Vagina (tissue), 2 donors: ENCODE measurements around the gene MESP2. TPM values are rescaled to one million over a fixed set of nuclear protein-coding genes. Genes with fewer than 3 reads are reported as not detected.
A peak's percentile ranks its signal among the peaks of the same experiment; 100 is the strongest.

Experiments
- DNase-seq, 2 donors: peaks; one replicate each; pipeline ENCODE4 v3.0.0-alpha.2; 2017; ENCODE audit errors: extremely low spot score in 2 of 2
- H3K27ac ChIP-seq: fragments of 200-600 bp; sonication (generic); one replicate; pipeline ENCODE4 v1.5.1; 2019
- H3K27me3 ChIP-seq: fragments of 200-600 bp; sonication (generic); one replicate; pipeline ENCODE4 v1.5.1; 2019
- H3K36me3 ChIP-seq, 2 donors: fragments of 200-600 bp; sonication (generic); one replicate each; pipeline ENCODE4 v1.5.1; 2017 to 2019
- H3K4me1 ChIP-seq: fragments of 200-600 bp; sonication (generic); one replicate; pipeline ENCODE4 v1.5.1; 2019
- H3K4me3 ChIP-seq, 2 donors: fragments of 200-600 bp; sonication (generic); 1 replicate in 1 of 2; 2 replicates in 1 of 2; pipeline ENCODE4 v1.5.1; 2016 to 2019
- H3K9me3 ChIP-seq: fragments of 200-600 bp; sonication (generic); one replicate; pipeline ENCODE4 v1.5.1; 2019
- POLR2A ChIP-seq, 2 donors: fragments of 450-650 bp; IDR thresholded peaks; one replicate each; pipeline ENCODE4 v1.6.1; 2017; ENCODE audit warnings: antibody characterized with exemption in 2 of 2, mild to moderate bottlenecking in 2 of 2, moderate library complexity in 2 of 2
- POLR2AphosphoS5 ChIP-seq, 2 donors: sonication (generic); formaldehyde crosslinking; IDR thresholded peaks; one replicate each; pipeline ENCODE4 v1.9.0; 2017; ENCODE audit warnings: antibody characterized with exemption in 2 of 2, mild to moderate bottlenecking in 2 of 2, low read depth in 1 of 2; ENCODE audit not compliant: insufficient read depth in 1 of 2
- intact Hi-C: fragments of 100-400 bp; cut with DNase I; formaldehyde crosslinking; loops from one replicate; pipeline ENCODE4 v1.15.1; 2023
- total RNA-seq: library from RNA; depleted of rRNA; stranded (reverse); fragments of >200 nt; gene quantifications from one replicate; pipeline ENCODE4 v1.2.3, GENCODE V29; 2016
- TF ChIP-seq, protein P1 (sequence below), 3 experiments: fragments of 450-650 bp in 2 of 3; fragments of 200-600 bp in 1 of 3; sonication (generic) in 1 of 3; IDR thresholded peaks; one replicate each; pipeline ENCODE4 v1.5.1; 2017 to 2019; ENCODE audit warnings: antibody characterized with exemption in 3 of 3, mild to moderate bottlenecking in 2 of 3, moderate library complexity in 2 of 3

The MESP2 gene
- total RNA-seq, 1 donor from 2014 or later: not detected

DNA sequence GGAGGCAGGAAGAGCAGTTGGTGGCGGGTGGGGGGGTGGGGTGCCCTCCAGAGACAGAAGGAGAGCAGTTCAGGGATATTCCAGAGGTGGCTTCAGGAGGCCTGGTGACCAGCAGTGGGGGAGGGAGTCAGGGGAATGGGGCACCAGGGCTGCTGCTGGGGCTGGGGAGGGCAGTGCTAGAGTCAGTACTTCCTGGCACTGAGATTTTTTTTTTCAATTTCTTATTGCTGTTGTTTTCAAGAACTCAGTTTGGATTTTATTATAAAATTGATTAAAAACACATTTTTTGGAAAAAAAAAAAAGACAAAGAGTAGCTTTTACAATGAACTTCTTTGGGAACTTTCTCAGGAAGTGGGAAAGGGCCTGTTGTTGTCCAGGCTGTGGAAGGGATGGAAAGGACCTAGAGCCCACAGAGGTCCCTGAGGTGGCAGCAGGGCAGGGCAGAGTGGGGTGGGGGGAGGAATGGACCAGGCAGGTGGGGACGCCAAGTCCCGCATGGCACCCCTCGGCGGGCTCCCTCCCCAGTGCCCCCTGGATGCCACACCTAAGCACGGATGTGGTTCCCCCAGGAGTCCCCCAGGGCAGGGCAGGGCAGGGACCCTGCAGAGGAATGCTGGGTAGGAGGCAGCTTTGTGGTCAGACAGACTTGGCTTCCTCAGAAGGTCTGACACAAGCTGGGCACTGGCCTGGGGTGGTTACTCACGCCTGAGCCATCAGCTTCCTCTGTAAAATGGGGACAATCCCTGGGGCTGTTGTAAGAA is 47.0 kb downstream of the MESP2 start:
- Histone ChIP-seq H3K36me3 (no peaks in the 10 kb centered on the region), H3K9me3 (no peaks in the 10 kb centered on the region), H3K4me1 (peaks cover 9% of the 10 kb centered on the region), H3K4me3 (no peak overlapping the region), H3K27ac (peak overlapping the region; percentile 49), H3K27me3 (no peaks in the 10 kb centered on the region)
- intact Hi-C loops: no loop called here
- DNase-seq: no peak
- TF ChIP-seq, protein P1, sequence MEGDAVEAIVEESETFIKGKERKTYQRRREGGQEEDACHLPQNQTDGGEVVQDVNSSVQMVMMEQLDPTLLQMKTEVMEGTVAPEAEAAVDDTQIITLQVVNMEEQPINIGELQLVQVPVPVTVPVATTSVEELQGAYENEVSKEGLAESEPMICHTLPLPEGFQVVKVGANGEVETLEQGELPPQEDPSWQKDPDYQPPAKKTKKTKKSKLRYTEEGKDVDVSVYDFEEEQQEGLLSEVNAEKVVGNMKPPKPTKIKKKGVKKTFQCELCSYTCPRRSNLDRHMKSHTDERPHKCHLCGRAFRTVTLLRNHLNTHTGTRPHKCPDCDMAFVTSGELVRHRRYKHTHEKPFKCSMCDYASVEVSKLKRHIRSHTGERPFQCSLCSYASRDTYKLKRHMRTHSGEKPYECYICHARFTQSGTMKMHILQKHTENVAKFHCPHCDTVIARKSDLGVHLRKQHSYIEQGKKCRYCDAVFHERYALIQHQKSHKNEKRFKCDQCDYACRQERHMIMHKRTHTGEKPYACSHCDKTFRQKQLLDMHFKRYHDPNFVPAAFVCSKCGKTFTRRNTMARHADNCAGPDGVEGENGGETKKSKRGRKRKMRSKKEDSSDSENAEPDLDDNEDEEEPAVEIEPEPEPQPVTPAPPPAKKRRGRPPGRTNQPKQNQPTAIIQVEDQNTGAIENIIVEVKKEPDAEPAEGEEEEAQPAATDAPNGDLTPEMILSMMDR (IDR thresholded peaks at IDR 0.05): no peak
- TF ChIP-seq POLR2AphosphoS5 (IDR thresholded peaks at IDR 0.05; ENCODE audit: insufficient read depth in 1 of 2, low read depth in 1 of 2): peak in 1 of 2 donors; percentile 27

DNA sequence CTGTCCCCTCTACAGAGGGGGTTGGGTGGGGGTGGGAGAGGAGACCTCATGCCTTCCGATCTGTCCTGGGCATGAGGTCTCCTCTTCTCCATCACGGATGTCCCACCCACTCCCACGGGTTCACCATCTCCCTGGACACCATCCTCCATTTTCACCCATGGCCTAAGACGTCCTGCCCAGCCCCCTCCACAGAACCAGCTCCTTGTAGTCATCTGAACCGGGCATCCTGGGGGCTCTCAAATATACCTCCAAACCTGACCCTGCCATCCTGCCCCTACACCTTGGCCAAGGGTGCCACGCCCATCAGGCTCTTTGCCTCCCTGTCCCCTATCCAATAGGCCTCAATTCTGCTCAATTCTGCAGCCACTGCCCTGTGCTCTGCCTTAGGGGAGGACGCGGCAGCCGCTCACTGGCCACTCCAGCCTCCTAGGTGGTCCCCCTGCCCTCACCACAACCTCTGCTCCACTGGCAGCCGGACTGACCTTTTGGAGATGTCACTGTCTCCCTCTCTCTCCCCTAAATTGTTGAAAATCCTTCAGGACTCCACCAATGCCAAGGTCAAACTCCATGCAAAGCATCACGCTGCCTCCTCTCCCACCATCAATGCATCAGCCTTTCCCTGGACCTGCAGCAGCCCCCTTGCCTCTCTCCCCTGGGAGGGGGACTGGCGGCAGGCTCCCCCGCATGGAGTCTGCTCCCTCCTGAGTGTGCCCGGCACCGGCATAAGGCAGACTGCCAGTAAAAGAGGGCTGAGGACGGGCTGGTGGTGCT is 47.9 kb downstream of the MESP2 start:
- H3K36me3 ChIP-seq: no peaks in the 10 kb centered on the region
- H3K9me3 ChIP-seq: no peaks in the 10 kb centered on the region
- TF ChIP-seq POLR2AphosphoS5 (IDR thresholded peaks at IDR 0.05; ENCODE audit: insufficient read depth in 1 of 2, low read depth in 1 of 2): no peak
- TF ChIP-seq POLR2A (IDR thresholded peaks at IDR 0.05): no peak
- TF ChIP-seq, protein P1 (IDR thresholded peaks at IDR 0.05): no peak
- H3K27ac ChIP-seq: peak overlapping the region; percentile 49
- peaks cover 18% of the 10 kb centered on the region for H3K4me1 ChIP-seq
- no peak for DNase-seq
- intact Hi-C loops: no loop called here
- no peak overlapping the region for H3K4me3 ChIP-seq
- no peaks in the 10 kb centered on the region for H3K27me3 ChIP-seq

DNA sequence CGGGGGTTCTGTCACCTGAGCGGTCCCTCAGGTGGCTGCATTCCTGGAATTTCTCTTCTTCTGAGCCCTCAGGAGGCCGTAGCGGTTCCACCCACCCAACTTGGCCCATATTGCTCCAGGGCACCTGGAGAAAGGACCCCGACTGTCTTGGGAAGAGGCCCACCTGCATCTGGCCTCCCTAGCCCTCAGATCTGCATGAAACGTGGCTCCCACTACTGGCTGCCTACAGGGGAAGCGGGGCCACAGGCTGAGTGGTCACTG is 48.4 kb downstream of the MESP2 start:
- Histone ChIP-seq H3K27ac (no peak overlapping the region), H3K9me3 (no peaks in the 10 kb centered on the region), H3K36me3 (no peaks in the 10 kb centered on the region), H3K27me3 (no peaks in the 10 kb centered on the region), H3K4me1 (peaks cover 21% of the 10 kb centered on the region), H3K4me3 (no peak overlapping the region)
- DNase-seq: no peak
- intact Hi-C loops: no loop called here
- TF ChIP-seq, protein P1 (IDR thresholded peaks at IDR 0.05): no peak
- no peak for TF ChIP-seq POLR2AphosphoS5 (IDR thresholded peaks at IDR 0.05; ENCODE audit: insufficient read depth in 1 of 2, low read depth in 1 of 2)
- TF ChIP-seq POLR2A (IDR thresholded peaks at IDR 0.05): no peak

DNA sequence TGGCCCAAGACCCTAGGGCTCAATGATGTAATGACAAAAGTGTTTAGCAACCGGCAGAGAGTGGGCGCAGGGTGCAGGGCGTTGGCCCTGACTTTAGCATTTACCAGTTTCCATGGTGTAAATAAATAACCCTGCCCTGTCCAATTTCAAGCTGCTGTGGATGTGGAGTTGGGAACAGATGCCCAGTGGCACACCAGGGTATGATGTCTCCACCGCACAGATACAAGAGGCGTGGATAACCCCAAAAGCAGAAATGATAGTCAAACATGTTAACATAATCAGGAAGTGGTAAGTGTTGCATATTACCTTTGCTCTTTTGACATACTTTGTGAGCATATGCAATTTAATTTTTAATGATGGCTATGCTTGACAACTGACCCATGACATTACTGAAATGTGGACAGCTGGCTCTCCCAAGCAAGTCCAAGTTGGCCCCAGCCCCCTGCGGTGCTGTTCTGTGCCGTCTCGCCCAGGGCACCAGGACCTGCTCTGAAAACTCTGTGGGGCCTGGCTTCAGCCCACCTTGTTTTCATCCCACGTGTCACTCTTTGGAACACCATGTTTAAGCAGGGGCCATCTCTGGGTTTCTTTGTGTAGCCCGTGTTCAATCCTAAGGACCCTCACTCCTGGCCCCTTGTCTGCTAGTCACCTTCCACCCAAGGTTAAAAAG is 49.3 kb downstream of the MESP2 start:
- TF ChIP-seq, protein P1 (IDR thresholded peaks at IDR 0.05): no peak
- TF ChIP-seq POLR2AphosphoS5 (IDR thresholded peaks at IDR 0.05; ENCODE audit: insufficient read depth in 1 of 2, low read depth in 1 of 2) (no peak), POLR2A (IDR thresholded peaks at IDR 0.05) (no peak)

More for the DNA sequence above, 49.3 kb downstream of the MESP2 start:
- no peaks in the 10 kb centered on the region for H3K9me3 ChIP-seq
- H3K36me3 ChIP-seq: no peaks in the 10 kb centered on the region
- no peaks in the 10 kb centered on the region for H3K27me3 ChIP-seq
- no peak for DNase-seq
- intact Hi-C loops: no loop called here
- H3K27ac ChIP-seq: no peak overlapping the region
- H3K4me3 ChIP-seq: no peak overlapping the region
- peaks cover 21% of the 10 kb centered on the region for H3K4me1 ChIP-seq
